Fibroblast of peridontal ligament (primary cell): ENCODE results near the gene UBQLN1.

Experiments used
- DNase-seq: peaks from one replicate; pipeline ENCODE4 v3.0.0-alpha.2; 2010; ENCODE audit errors: extremely low read depth

UBQLN1 gene

GRCh38 chr9:83691492-83691891 lies 16.3 kb downstream of the UBQLN1 start:
- DNase-seq = no peak

- no peak for DNase-seq
Observed at GRCh38 chr9:83688921-83689320, 18.8 kb downstream of the UBQLN1 start.

- no peak for DNase-seq
Observed at GRCh38 chr9:83681490-83681889, 26.3 kb downstream of the UBQLN1 start.

DNA sequence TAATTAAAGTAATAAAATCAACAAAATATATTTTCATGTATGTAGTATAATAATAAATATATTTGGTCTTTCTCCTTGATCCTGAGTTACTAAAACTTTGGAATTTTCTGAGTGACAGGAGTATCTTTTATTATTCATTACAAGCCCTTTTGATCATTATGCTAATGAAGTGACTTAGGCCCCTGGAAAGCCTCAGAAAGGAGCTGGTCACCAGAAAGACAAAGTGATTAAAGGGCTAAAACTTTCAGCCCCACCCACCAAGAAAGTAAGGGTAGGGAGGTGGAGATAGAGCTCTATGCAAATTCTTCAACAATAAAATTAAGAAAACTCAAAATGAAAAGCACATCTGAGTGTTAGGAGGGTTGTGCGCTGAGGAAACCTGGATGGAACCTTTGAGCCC lies 27.5 kb downstream of the UBQLN1 start:
- DNase-seq = no peak

DNA sequence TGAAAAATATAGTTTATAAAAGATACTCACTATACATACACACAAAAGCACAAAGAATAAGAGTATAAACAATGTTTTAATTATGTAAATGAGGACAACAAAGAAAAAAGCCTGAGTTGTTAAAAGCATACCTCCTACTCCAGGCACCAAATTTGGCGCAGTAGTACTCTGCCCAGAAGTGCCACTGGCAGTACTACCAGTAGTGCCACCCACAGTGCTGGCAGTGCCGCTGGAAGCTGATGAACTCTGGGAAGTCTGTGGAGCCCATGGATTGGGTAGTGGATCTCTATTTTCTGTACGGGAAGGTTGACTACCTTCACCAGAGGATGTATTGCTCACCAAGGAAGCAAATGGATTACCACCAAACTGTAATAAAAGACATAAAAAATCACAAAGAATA lies 30.2 kb downstream of the UBQLN1 start:
- no peak for DNase-seq

- no peak for DNase-seq
Observed at GRCh38 chr9:83675466-83675865, 32.3 kb downstream of the UBQLN1 start.

- no peak for DNase-seq
Observed at GRCh38 chr9:83671451-83671850, 36.3 kb downstream of the UBQLN1 start.

- DNase-seq = no peak
Observed at GRCh38 chr9:83670381-83670780, 37.4 kb downstream of the UBQLN1 start.

DNA sequence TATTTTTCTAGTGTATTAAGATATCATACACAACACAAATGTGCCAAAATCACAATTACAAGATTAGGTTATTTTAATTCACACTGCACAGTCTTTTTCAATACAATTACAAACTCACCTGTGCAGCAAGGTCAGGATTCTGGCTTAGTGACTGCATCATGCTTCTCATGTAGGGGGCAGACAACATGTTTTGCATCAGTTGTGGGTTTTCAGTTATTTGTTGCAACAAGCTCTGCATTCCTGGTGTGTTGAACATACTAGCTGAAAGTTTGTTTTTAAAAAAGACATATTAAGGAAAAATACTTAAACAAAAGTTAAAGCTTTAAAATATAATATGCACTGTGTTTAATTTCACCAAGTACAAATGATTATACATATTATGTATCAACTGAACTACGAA lies 38.7 kb downstream of the UBQLN1 start:
- no peak for DNase-seq

DNA sequence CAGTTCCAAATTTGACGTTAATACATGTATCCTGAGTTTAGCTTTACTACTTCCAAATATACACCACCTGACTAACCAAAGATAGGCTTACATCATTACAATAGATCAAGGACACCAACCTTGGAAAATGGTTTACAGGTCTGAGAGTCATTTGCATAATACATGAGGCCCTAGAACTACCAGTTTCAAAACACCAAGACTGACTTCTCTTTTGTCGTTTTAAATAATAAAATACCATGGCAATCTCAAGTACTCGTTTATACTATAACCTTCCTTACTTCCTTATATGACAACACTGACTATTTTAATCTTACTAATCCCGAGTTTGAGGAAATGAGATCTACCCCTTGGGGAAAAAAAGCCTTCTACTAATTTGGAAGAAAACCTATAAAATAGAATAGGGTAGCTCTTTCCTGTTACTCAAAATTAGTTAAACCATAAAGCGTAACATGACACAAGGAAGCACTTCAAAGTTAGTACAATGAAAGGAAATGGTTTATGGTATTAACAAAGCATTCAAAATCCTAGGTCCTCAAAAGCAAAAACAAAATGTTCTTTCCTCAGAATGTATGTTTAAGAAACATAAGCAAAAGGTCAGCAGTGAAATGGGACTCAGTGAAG lies 42.1 kb downstream of the UBQLN1 start:
- no peak for DNase-seq

DNA sequence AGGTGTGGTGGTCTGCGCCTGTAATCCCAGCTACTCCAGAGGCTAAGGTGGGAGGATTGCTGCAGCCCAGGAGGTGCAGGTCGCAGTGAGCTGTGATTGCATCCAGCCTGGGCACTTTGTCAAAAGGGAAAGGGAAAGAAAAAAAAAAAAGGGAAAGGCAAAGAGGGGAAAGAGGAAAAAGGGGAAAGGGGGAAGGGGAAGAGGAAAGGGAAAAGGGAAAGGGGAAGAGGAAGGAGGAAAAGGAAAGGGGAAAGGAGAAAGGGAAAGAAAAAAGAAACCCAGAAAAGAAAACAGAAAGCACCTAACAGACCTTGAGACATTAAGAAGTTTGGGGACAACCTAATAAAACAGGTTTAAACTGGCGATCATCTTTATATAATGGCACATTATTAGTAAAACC lies 44.8 kb downstream of the UBQLN1 start:
- no peak for DNase-seq

DNA sequence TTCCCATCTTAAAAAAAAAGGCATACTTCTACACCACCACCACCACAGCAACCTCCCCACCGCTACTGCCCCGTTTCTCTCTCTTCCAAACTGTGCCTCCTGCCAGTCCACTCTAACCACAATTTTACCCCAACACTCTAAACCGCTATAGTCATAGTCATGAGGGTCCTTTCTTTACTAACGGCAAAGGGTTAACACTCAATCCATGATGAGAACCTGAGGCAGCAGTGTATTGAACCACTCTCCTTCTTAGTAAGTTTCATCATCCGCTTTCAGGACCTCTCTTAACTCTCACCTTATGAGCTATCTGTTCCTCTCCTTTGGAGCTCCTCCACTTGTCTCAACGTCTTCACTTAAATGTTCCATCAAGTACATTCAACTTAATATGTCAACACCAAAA lies 50.8 kb downstream of the UBQLN1 start:
- DNase-seq = no peak

GRCh38 chr9:83656032-83656680 lies 51.6 kb downstream of the UBQLN1 start:
- no peak for DNase-seq

DNA sequence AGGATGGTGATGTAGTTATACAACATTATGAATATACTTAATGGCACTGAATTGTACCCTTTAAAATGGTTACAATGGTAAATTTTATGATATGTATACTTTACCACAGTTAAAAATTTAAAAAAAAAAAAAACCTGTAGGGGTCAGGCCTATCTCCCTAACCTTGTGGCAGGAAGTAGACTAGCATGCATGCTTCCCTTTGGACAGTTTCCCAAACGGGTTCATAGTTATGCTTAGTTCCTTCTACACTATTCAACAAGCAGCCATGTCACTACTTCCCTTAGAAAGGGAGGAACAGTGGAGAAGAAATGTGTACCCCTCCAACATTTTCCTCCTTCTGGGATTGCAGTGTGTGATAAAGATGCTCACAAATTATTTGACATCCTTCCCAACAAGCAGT lies 52.3 kb downstream of the UBQLN1 start:
- DNase-seq = no peak

DNA sequence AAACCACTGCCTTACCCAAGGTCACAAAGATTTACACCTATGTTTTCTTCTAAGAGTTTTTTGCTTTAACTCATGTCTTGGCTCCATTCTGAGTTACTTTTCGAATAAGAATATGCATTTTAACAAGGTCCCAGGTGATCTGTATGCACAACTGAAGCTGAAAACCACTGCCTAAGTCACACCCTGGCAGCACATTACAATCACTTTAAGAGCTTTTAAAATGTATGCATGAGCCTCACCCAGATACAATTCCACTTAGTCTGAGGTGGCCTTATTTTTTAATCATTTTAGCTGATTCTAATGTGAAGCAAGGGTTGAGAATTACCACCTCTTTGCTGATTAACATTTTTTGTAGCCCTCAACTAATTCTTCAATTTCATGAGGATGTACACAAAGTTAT lies 55.3 kb downstream of the UBQLN1 start:
- no peak for DNase-seq

GRCh38 chr9:83651558-83651957 lies 56.2 kb downstream of the UBQLN1 start:
- DNase-seq = no peak

GRCh38 chr9:83649515-83649914 lies 58.2 kb downstream of the UBQLN1 start:
- DNase-seq = no peak

- peak; percentile 24 for DNase-seq
Observed at GRCh38 chr9:83649080-83649479, 58.7 kb downstream of the UBQLN1 start.

- DNase-seq = no peak
Observed at GRCh38 chr9:83646500-83647239, 61.1 kb downstream of the UBQLN1 start.

GRCh38 chr9:83642793-83643192 lies 65.0 kb downstream of the UBQLN1 start:
- DNase-seq = no peak

DNA sequence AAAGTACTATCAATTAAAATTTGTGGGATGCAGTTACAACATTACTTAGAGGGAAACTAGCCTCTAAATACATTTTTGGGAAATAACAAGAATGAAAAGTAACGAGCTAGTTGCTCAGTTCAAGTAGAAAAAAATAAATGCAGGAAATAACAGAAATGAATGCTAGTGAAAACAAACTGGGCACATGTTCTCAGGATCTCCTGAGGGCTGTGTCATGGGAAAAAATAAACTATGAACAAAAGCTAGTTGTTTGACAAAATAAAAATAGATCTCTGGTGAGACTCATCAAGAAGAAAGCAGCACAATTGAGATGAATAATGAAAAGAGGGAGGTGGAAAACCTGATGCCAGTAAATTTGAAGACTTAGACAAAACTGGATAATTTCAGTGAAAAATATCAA lies 68.5 kb downstream of the UBQLN1 start:
- DNase-seq = no peak

DNA sequence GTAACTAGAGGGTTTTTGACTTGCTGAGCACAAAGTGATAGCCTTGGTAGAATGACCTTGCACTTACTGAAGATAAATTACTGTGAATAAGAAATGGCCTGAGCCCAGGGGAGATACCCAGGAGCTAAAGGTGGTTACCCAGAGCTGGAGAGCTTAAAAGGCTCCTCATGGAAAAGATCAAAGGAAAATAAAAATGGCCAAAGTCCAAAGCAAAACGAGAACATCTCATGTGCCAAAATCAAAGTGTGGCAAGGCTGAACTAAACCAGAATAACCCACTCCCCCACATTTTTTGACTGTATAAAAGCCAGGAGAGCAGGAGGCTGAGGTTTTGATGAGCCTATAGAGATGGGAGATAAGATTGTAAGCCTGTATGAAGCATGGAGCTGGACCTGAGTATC lies 70.4 kb downstream of the UBQLN1 start:
- DNase-seq = no peak

DNA sequence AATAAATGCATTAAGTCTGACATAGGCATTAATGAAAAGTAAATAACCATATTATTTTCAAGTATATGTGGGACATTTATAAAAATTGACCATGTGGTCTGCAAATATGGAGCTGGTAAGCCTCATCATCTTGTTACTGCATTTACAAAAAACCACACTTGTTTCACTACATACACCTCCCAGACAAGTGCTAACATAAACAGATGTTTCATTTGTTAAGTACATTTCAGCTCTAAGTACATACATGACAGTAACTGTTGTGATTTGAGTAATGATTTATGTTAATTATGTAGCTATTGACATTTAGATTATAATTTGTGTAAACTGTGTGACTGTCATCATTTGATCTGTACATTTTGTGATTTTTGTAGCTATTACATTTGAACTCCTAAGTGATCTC lies 70.9 kb downstream of the UBQLN1 start:
- no peak for DNase-seq
